Activated naive CD8-positive, alpha-beta T cell treated with anti-CD3 and anti-CD28 coated beads for 36 hours (primary cell): ENCODE results near the gene OTOF. TPM values are rescaled to one million over a fixed set of nuclear protein-coding genes. Genes with fewer than 3 reads are reported as not detected.

Experiments used
- DNase-seq: peaks from one replicate; pipeline ENCODE4 v3.0.0; 2021
- H3K27ac Mint-ChIP-seq: one replicate; pipeline ENCODE4 v1.8.0; 2022; ENCODE audit warnings: mild to moderate bottlenecking, moderate library complexity, mixed read lengths
- H3K27me3 Mint-ChIP-seq: one replicate; pipeline ENCODE4 v1.8.0; 2022; ENCODE audit warnings: mild to moderate bottlenecking, mixed read lengths
- H3K36me3 Mint-ChIP-seq: one replicate; pipeline ENCODE4 v1.8.0; 2021; ENCODE audit warnings: mild to moderate bottlenecking, mixed read lengths
- H3K4me1 Mint-ChIP-seq: one replicate; pipeline ENCODE4 v1.8.0; 2021; ENCODE audit warnings: mixed read lengths
- H3K4me3 Mint-ChIP-seq: one replicate; pipeline ENCODE4 v1.8.0; 2022; ENCODE audit warnings: mild to moderate bottlenecking, moderate library complexity, mixed read lengths
- H3K9me3 Mint-ChIP-seq: one replicate; pipeline ENCODE4 v1.8.0; 2022; ENCODE audit warnings: mixed read lengths
- total RNA-seq, 2 experiments: library from RNA; stranded (reverse); gene quantifications; one replicate each; pipeline ENCODE4 v1.2.3, GENCODE V29; 2021

Gene OTOF
- total RNA-seq: 1 to 10 TPM in 1 of 2 experiments, under 1 TPM in 1; 0.74 to 1.1 TPM

GRCh38 chr2:26477911-26478253 is at the start of gene OTOF:
Gene OTOF (minus strand): TSS chr2:26478124.
- H3K27ac Mint-ChIP-seq: no peak within 1 kb of the TSS
- DNase-seq: no peak
- H3K9me3 Mint-ChIP-seq: no peaks in the 10 kb centered on the region
- peak within 1 kb of the TSS; percentile 59 for H3K4me3 Mint-ChIP-seq
- H3K27me3 Mint-ChIP-seq: peaks cover 7% of the 10 kb centered on the region
- no peaks in the 10 kb centered on the region for H3K36me3 Mint-ChIP-seq
- H3K4me1 Mint-ChIP-seq: peaks cover 3% of the 10 kb centered on the region

- no peak overlapping the region for H3K4me3 Mint-ChIP-seq
- no peaks in the 10 kb centered on the region for H3K27me3 Mint-ChIP-seq
- H3K9me3 Mint-ChIP-seq: no peaks in the 10 kb centered on the region
Measured at GRCh38 chr2:26526589-26526988, 48.7 kb upstream of the OTOF start.

GRCh38 chr2:26526105-26526504 is 48.2 kb upstream of the OTOF start:
- Mint-ChIP-seq H3K4me3 (no peak overlapping the region), H3K9me3 (no peaks in the 10 kb centered on the region), H3K4me1 (no peaks in the 10 kb centered on the region), H3K27ac (no peak overlapping the region), H3K27me3 (no peaks in the 10 kb centered on the region), H3K36me3 (no peaks in the 10 kb centered on the region)
- DNase-seq: no peak

More at GRCh38 chr2:26526589-26526988, 48.7 kb upstream of the OTOF start:
- Mint-ChIP-seq H3K27ac (no peak overlapping the region), H3K4me1 (no peaks in the 10 kb centered on the region), H3K36me3 (no peaks in the 10 kb centered on the region)
- DNase-seq: no peak

- H3K27ac Mint-ChIP-seq: no peak overlapping the region
- no peaks in the 10 kb centered on the region for H3K9me3 Mint-ChIP-seq
- H3K36me3 Mint-ChIP-seq: no peaks in the 10 kb centered on the region
Measured at GRCh38 chr2:26523750-26524149, 45.8 kb upstream of the OTOF start.

GRCh38 chr2:26522751-26523171 is 44.8 kb upstream of the OTOF start:
- Mint-ChIP-seq H3K9me3 (no peaks in the 10 kb centered on the region), H3K4me1 (peaks cover 13% of the 10 kb centered on the region), H3K27ac (no peak overlapping the region), H3K36me3 (no peaks in the 10 kb centered on the region), H3K4me3 (no peak overlapping the region), H3K27me3 (no peaks in the 10 kb centered on the region)
- no peak for DNase-seq

More at GRCh38 chr2:26523750-26524149, 45.8 kb upstream of the OTOF start:
- no peaks in the 10 kb centered on the region for H3K27me3 Mint-ChIP-seq
- DNase-seq: no peak
- no peak overlapping the region for H3K4me3 Mint-ChIP-seq
- H3K4me1 Mint-ChIP-seq: peaks cover 13% of the 10 kb centered on the region

- Mint-ChIP-seq H3K4me3 (no peak overlapping the region), H3K27ac (no peak overlapping the region)
- no peak for DNase-seq
Measured at GRCh38 chr2:26522325-26522724, 44.4 kb upstream of the OTOF start.

GRCh38 chr2:26521913-26522180 is 43.9 kb upstream of the OTOF start:
- H3K27me3 Mint-ChIP-seq: no peaks in the 10 kb centered on the region

More at GRCh38 chr2:26522325-26522724, 44.4 kb upstream of the OTOF start:
- H3K36me3 Mint-ChIP-seq: no peaks in the 10 kb centered on the region
- no peaks in the 10 kb centered on the region for H3K27me3 Mint-ChIP-seq
- H3K4me1 Mint-ChIP-seq: peaks cover 13% of the 10 kb centered on the region
- H3K9me3 Mint-ChIP-seq: no peaks in the 10 kb centered on the region

GRCh38 chr2:26521054-26521912 is 43.4 kb upstream of the OTOF start:
- Mint-ChIP-seq H3K4me1 (peaks cover 13% of the 10 kb centered on the region), H3K27me3 (no peaks in the 10 kb centered on the region), H3K9me3 (no peaks in the 10 kb centered on the region), H3K27ac (no peak overlapping the region), H3K4me3 (no peak overlapping the region), H3K36me3 (no peaks in the 10 kb centered on the region)
- no peak for DNase-seq

More at GRCh38 chr2:26521913-26522180, 43.9 kb upstream of the OTOF start:
- Mint-ChIP-seq H3K36me3 (no peaks in the 10 kb centered on the region), H3K27ac (no peak overlapping the region), H3K9me3 (no peaks in the 10 kb centered on the region), H3K4me1 (peaks cover 13% of the 10 kb centered on the region), H3K4me3 (no peak overlapping the region)
- DNase-seq: no peak

- Mint-ChIP-seq H3K9me3 (no peaks in the 10 kb centered on the region), H3K27ac (no peak overlapping the region), H3K36me3 (no peaks in the 10 kb centered on the region), H3K4me1 (peaks cover 13% of the 10 kb centered on the region), H3K27me3 (no peaks in the 10 kb centered on the region), H3K4me3 (no peak overlapping the region)
- no peak for DNase-seq
Measured at GRCh38 chr2:26520148-26520449, 42.2 kb upstream of the OTOF start.

GRCh38 chr2:26519396-26520147 is 41.6 kb upstream of the OTOF start:
- no peaks in the 10 kb centered on the region for H3K9me3 Mint-ChIP-seq
- no peaks in the 10 kb centered on the region for H3K27me3 Mint-ChIP-seq
- H3K4me3 Mint-ChIP-seq: no peak overlapping the region
- H3K36me3 Mint-ChIP-seq: no peaks in the 10 kb centered on the region
- peaks cover 13% of the 10 kb centered on the region for H3K4me1 Mint-ChIP-seq
- no peak for DNase-seq
- no peak overlapping the region for H3K27ac Mint-ChIP-seq

- DNase-seq: no peak
- Mint-ChIP-seq H3K27ac (no peak overlapping the region), H3K27me3 (no peaks in the 10 kb centered on the region), H3K36me3 (no peaks in the 10 kb centered on the region), H3K9me3 (no peaks in the 10 kb centered on the region), H3K4me3 (no peak overlapping the region), H3K4me1 (peaks cover 13% of the 10 kb centered on the region)
Measured at GRCh38 chr2:26516781-26517180, 38.9 kb upstream of the OTOF start.

- no peaks in the 10 kb centered on the region for H3K9me3 Mint-ChIP-seq
- DNase-seq: no peak
Measured at GRCh38 chr2:26516246-26516645, 38.3 kb upstream of the OTOF start.

GRCh38 chr2:26515771-26516170 is 37.8 kb upstream of the OTOF start:
- Mint-ChIP-seq H3K27me3 (no peaks in the 10 kb centered on the region), H3K4me3 (no peak overlapping the region), H3K9me3 (no peaks in the 10 kb centered on the region), H3K27ac (no peak overlapping the region), H3K4me1 (peaks cover 13% of the 10 kb centered on the region), H3K36me3 (no peaks in the 10 kb centered on the region)
- DNase-seq: no peak

More at GRCh38 chr2:26516246-26516645, 38.3 kb upstream of the OTOF start:
- Mint-ChIP-seq H3K27ac (no peak overlapping the region), H3K27me3 (no peaks in the 10 kb centered on the region), H3K36me3 (no peaks in the 10 kb centered on the region), H3K4me3 (no peak overlapping the region), H3K4me1 (peaks cover 13% of the 10 kb centered on the region)

- no peak for DNase-seq
- H3K4me1 Mint-ChIP-seq: no peaks in the 10 kb centered on the region
- no peak overlapping the region for H3K4me3 Mint-ChIP-seq
- H3K9me3 Mint-ChIP-seq: no peaks in the 10 kb centered on the region
- H3K27ac Mint-ChIP-seq: no peak overlapping the region
- H3K36me3 Mint-ChIP-seq: no peaks in the 10 kb centered on the region
- no peaks in the 10 kb centered on the region for H3K27me3 Mint-ChIP-seq
Measured at GRCh38 chr2:26514045-26514444, 36.1 kb upstream of the OTOF start.

GRCh38 chr2:26513261-26513660 is 35.3 kb upstream of the OTOF start:
- H3K4me3 Mint-ChIP-seq: no peak overlapping the region
- no peak overlapping the region for H3K27ac Mint-ChIP-seq
- H3K9me3 Mint-ChIP-seq: no peaks in the 10 kb centered on the region
- H3K4me1 Mint-ChIP-seq: no peaks in the 10 kb centered on the region
- DNase-seq: no peak
- H3K27me3 Mint-ChIP-seq: no peaks in the 10 kb centered on the region
- H3K36me3 Mint-ChIP-seq: no peaks in the 10 kb centered on the region

GRCh38 chr2:26511466-26511865 is 33.5 kb upstream of the OTOF start:
- Mint-ChIP-seq H3K9me3 (no peaks in the 10 kb centered on the region), H3K27ac (no peak overlapping the region)
- no peak for DNase-seq

More at GRCh38 chr2:26511466-26511865, 33.5 kb upstream of the OTOF start:
- H3K4me1 Mint-ChIP-seq: no peaks in the 10 kb centered on the region
- no peaks in the 10 kb centered on the region for H3K27me3 Mint-ChIP-seq
- no peak overlapping the region for H3K4me3 Mint-ChIP-seq
- no peaks in the 10 kb centered on the region for H3K36me3 Mint-ChIP-seq
